HL-60 (cell line): ENCODE measurements around the gene DTX1.

Experiments used
- DNase-seq, 2 experiments: peaks; one replicate each; pipeline ENCODE4 v3.0.0-alpha.2; 2010 to 2020; ENCODE audit warnings: low read depth in 1 of 2, low spot score in 1 of 2
- H3K27ac ChIP-seq: fragments of 250-450 bp; sonication (Bioruptor Pico); replicated peaks from 2 replicates; pipeline ENCODE4 v1.5.1; 2020; ENCODE audit warnings: mild to moderate bottlenecking, moderate library complexity
- H3K27me3 ChIP-seq: fragments of 250-450 bp; sonication (Bioruptor Pico); 2 replicates; pipeline ENCODE4 v1.5.1; 2021; ENCODE audit warnings: mild to moderate bottlenecking, moderate library complexity; ENCODE audit not compliant: insufficient read depth, poor library complexity, severe bottlenecking
- H3K4me3 ChIP-seq: replicated peaks from 2 replicates; pipeline ENCODE4 v1.5.1; 2011; ENCODE audit warnings: mild to moderate bottlenecking, control low read depth, low read length; ENCODE audit not compliant: insufficient read depth
- CTCF ChIP-seq: IDR thresholded peaks from one replicate; pipeline ENCODE4 v1.5.1; 2011; ENCODE audit warnings: low read length, control low read depth, inconsistent platforms; ENCODE audit not compliant: insufficient read depth
- GABPA ChIP-seq: IDR thresholded peaks from 2 replicates; pipeline ENCODE4 v1.6.1; 2012; ENCODE audit warnings: low read depth
- POLR2AphosphoS5 ChIP-seq: IDR thresholded peaks from 2 replicates; pipeline ENCODE4 v1.6.1; 2012; ENCODE audit warnings: low read depth
- REST ChIP-seq: IDR thresholded peaks from 2 replicates; pipeline ENCODE4 v1.6.1; 2012; ENCODE audit warnings: low read depth; ENCODE audit not compliant: insufficient replicate concordance
- SPI1 ChIP-seq: IDR thresholded peaks from 2 replicates; pipeline ENCODE4 v1.6.1; 2012; ENCODE audit warnings: low read depth, mild to moderate bottlenecking, borderline replicate concordance

DTX1 gene

GRCh38 chr12:113054948-113055486 lies 1.5 kb upstream of the DTX1 start:
- DNase-seq: no peak
- peaks cover 19% of the 10 kb centered on the region for H3K27me3 ChIP-seq
- no peak for TF ChIP-seq GABPA
- no peak for TF ChIP-seq SPI1
- no peak for TF ChIP-seq POLR2AphosphoS5
- no peak for TF ChIP-seq REST
- TF ChIP-seq CTCF: no peak
- H3K4me3 ChIP-seq: no peak overlapping the region
- no peak overlapping the region for H3K27ac ChIP-seq

DNA sequence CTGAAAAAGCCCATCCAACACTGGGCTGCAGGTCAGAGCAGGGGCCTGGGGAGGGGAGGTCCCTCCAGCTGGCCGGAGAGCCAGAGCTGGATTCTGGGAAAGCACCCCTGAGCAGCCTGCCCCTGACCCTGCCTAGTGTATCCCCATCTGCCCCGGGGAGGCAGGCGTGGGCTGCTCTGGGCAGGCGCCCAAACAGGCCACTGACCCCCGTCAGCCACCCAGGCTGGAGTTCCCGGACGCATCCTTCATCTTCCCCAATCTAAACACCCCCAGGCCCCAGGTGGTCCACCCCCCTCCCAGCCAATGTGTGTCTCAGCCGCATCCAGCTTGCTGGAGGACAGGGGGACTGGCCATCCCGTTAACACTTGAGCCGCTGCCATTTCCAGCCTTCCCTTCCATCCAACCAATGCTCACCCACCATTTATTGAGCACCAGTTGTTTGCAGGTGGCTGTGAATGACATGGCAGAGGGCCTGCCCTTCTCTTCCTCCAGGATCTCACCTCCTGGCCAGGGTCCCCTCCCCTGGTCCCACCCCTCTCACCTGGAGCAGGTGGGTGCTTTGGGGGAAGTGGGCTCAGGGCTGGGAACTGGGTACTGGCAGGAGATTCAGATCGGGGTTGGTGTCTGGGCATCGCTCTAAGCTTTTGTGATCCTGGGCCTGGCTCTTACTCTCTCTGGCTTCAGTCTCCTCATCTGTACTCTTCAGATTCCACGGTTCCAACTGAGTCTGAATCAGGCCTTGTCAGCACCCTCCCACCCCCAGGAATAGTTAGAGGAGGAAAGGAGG lies 743 bp upstream of the DTX1 start:
- H3K27ac ChIP-seq: no peak overlapping the region
- H3K27me3 ChIP-seq: peaks cover 19% of the 10 kb centered on the region
- DNase-seq: no peak
- TF ChIP-seq SPI1: no peak
- no peak for TF ChIP-seq GABPA
- TF ChIP-seq POLR2AphosphoS5: no peak
- TF ChIP-seq CTCF: no peak
- TF ChIP-seq REST: no peak
- no peak overlapping the region for H3K4me3 ChIP-seq

- H3K4me3 ChIP-seq: no peak overlapping the region
- no peak for TF ChIP-seq CTCF
- no peak for TF ChIP-seq REST
- TF ChIP-seq SPI1: no peak
- no peak for TF ChIP-seq GABPA
- TF ChIP-seq POLR2AphosphoS5: no peak
- DNase-seq: no peak
- H3K27me3 ChIP-seq: peaks cover 19% of the 10 kb centered on the region
- no peak overlapping the region for H3K27ac ChIP-seq
Measured at GRCh38 chr12:113056381-113056630, 224 bp upstream of the DTX1 start.
